Keratinocyte (primary cell): Measurements from ENCODE around the gene CACNA2D1.

ENCODE experiments used
- CTCF ChIP-seq, 3 experiments: IDR thresholded peaks in 1 of 3; conservative IDR thresholded peaks in 1 of 3; optimal IDR thresholded peaks in 1 of 3; 2 replicates in 2 of 3; 3 replicates in 1 of 3; pipeline versions ENCODE3 to v1.5.1; 2011; ENCODE audit warnings: low read length in 3 of 3, mild to moderate bottlenecking in 3 of 3, moderate library complexity in 2 of 3, control low read depth in 1 of 3, inconsistent platforms in 1 of 3; ENCODE audit not compliant: insufficient read depth in 2 of 3; ENCODE audit errors: extremely low read depth in 1 of 3
- EZH2 ChIP-seq: IDR thresholded peaks from one replicate; pipeline ENCODE4 v1.6.1; 2012; ENCODE audit warnings: inconsistent platforms, mild to moderate bottlenecking, low read length, moderate library complexity

GRCh38 chr7:82202965-82203364 lies 240.6 kb downstream of the CACNA2D1 start:
- TF ChIP-seq CTCF (optimal IDR thresholded peaks at IDR 0.05 in 1 of 3, IDR thresholded peaks at IDR 0.05 in 1 of 3, conservative IDR thresholded peaks at IDR 0.05 in 1 of 3; ENCODE audit: extremely low read depth in 1 of 3, insufficient read depth in 2 of 3, low read length in 3 of 3), result no peak
- no peak for TF ChIP-seq EZH2
